ENCODE data around the gene CFAP74.

CFAP74 gene

GRCh38 chr1:1879942-1880341 is 123.6 kb downstream of the CFAP74 start:
- DNase-seq (ENCODE audit: low read depth), result no peak

DNA sequence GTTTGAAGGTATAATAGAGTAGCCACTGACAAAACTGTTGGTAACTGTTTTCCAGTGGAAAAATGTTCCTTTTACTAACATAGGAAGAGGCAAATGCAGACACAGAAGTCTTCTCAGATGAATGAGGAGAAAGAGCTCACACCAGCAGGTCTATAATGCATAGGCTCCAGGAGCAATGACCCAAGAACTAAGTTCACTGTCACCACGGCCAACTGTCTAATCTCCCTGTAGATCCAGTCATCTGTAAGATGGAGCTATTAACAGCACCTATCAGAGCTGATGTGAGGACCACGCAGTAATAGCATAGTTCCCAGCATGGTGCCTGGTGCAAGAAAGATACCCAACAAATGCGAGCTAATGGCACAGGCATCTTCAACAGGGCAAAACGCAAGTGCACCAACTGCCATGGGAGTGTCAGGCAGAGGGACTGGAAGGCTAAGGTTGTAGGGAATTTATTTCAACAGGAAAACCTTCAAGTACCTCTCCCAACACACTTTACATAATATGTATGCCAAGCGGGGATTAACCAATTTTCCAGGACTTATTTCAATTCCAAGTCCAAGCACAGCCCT is 125.6 kb downstream of the CFAP74 start:
- DNase-seq (ENCODE audit: low read depth), result no peak

GRCh38 chr1:1876335-1876930 is 127.2 kb downstream of the CFAP74 start:
- no peak for DNase-seq (ENCODE audit: low read depth)

- no peak for DNase-seq (ENCODE audit: low read depth)
These were observed 127.7 kb downstream of the CFAP74 start for GRCh38 chr1:1875932-1876331.

DNA sequence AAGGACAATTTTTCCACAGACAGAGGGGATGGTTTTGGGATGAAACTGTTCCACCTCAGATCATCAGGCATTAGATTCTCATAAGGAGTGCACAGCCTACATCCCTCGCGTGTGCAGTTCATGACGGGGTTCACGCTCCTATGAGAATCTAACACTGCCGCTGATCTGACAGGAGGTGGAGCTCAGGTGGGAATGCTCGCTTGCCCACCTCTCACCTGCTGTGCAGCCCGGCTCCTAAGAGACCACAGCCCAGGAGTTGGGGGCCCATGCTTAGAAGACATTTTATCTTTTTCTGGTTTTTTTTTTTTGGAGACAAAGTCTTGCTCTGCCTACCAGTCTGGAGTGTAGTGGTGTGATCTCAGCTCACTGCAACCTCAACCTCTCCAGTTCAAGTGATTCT is 128.7 kb downstream of the CFAP74 start:
- no peak for DNase-seq (ENCODE audit: low read depth)

GRCh38 chr1:1873186-1873585 is 130.4 kb downstream of the CFAP74 start:
- no peak for DNase-seq (ENCODE audit: low read depth)

DNA sequence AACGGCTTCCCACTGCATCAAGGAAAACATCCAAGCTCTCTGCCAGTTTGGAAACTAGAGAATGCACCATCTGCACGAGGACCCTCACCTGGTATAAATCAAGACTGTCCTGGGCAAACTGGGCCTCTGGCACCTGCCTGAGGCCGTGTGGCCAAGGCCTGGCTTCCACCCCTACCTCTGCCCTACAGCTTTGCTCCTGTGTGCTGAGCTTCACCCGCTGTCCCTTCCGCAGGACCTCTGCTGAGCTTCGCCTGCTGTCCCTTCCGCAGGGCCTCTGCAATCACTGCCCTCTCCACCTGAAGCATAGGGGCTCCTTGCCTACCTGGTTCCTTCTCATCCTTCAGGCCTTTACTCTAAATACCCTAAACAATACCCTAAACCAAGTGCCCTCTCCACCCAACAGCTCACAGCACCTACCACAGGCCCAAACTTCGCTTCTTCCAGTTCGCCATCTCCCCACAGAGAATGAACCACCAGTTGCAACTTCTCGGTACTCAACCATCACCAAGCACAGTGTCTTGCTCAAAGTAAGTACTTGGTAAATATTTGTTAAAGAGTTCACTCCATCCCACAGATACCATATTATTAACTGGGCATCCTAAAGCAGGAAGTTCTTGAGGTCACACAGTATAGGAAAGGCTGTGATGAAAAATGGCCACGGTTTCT is 131.1 kb downstream of the CFAP74 start:
- DNase-seq (ENCODE audit: low read depth), result no peak

Data from stimulated activated CD8-positive, alpha-beta memory T cell treated with anti-CD3 and anti-CD28 coated beads, Interleukin-4, amount 100 ng/mL, for 24 hours (primary cell).